ENCODE data around the gene SSTR4. TPM values are rescaled to one million over a fixed set of nuclear protein-coding genes. Genes with fewer than 3 reads are reported as not detected.

The SSTR4 gene
- total RNA-seq, 1 experiment from 2014 or later, result not detected

DNA sequence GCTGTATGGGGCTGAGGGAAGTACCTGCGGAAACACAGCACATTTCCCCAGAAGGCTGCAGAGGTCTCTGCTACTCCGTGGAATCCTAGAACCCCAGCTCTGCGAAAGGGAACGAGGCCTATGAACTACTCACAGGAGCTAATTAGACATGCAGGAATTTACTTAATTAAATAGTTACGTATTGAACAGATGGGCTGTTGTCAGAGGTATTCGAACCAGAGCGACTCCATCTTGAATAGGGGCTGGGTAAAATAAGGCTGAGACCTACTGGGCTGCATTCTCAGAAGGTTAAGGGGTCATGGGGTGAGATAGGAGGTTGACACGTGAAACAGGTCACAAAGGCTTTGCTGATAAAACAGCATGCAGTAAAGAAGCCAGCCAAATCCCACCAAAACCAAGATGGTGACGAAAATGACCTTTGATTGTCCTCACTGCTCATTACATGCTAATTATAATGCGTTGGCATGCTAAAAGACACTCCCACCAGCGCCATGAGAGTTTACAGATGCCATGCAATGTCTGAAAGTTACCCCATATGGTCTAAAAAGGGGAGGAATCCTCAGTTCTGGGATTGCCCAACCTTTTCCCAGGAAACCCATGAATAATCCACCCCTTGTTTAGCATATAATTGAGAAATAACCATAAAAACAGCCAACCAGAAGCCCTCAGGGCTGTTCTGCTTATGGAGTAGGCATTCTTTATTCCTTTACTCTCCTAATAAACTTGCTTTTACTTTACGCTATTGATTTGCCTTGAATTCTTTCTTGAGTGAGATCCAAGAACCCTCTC is 14.7 kb upstream of the SSTR4 start:
- Histone ChIP-seq H3K36me3 (ENCODE audit: control insufficient read depth, insufficient read depth, low read length) (no peaks in the 10 kb centered on the region), H3K9me3 (ENCODE audit: control insufficient read depth, insufficient read depth, low read depth, low read length) (no peaks in the 10 kb centered on the region), H3K27me3 (ENCODE audit: control insufficient read depth, insufficient read depth, low read length) (0 out of 2 replicates have a peak, but pooled peaks cover 2% of the 10 kb centered on the region), H3K4me1 (ENCODE audit: control insufficient read depth, insufficient read depth, low read length) (no peaks in the 10 kb centered on the region), H3K27ac (ENCODE audit: low read length) (no peak overlapping the region), H3K4me3 (ENCODE audit: low read depth in 2 of 2, low read length in 2 of 2) (no peak overlapping the region)
- DNase-seq (ENCODE audit: low read depth, low spot score) (no peak), ATAC-seq (no peak)
- in situ Hi-C loops (cut with HindIII; ENCODE audit: low pct_unique_long_range_greater_than_20kb, low sequenced_read_pairs) (no loop called here), intact Hi-C loops (cut with micrococcal nuclease; ENCODE audit: unreplicated experiment) (no loop called here)
- ChIA-PET POLR2A (no interaction called here), CTCF (no interaction called here)
- TF ChIP-seq, protein P1, sequence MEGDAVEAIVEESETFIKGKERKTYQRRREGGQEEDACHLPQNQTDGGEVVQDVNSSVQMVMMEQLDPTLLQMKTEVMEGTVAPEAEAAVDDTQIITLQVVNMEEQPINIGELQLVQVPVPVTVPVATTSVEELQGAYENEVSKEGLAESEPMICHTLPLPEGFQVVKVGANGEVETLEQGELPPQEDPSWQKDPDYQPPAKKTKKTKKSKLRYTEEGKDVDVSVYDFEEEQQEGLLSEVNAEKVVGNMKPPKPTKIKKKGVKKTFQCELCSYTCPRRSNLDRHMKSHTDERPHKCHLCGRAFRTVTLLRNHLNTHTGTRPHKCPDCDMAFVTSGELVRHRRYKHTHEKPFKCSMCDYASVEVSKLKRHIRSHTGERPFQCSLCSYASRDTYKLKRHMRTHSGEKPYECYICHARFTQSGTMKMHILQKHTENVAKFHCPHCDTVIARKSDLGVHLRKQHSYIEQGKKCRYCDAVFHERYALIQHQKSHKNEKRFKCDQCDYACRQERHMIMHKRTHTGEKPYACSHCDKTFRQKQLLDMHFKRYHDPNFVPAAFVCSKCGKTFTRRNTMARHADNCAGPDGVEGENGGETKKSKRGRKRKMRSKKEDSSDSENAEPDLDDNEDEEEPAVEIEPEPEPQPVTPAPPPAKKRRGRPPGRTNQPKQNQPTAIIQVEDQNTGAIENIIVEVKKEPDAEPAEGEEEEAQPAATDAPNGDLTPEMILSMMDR (IDR thresholded peaks at IDR 0.05), result no peak
- TF ChIP-seq POLR2AphosphoS5 (IDR thresholded peaks at IDR 0.05; ENCODE audit: low read depth, low read length), result no peak
- TF ChIP-seq, protein P2, sequence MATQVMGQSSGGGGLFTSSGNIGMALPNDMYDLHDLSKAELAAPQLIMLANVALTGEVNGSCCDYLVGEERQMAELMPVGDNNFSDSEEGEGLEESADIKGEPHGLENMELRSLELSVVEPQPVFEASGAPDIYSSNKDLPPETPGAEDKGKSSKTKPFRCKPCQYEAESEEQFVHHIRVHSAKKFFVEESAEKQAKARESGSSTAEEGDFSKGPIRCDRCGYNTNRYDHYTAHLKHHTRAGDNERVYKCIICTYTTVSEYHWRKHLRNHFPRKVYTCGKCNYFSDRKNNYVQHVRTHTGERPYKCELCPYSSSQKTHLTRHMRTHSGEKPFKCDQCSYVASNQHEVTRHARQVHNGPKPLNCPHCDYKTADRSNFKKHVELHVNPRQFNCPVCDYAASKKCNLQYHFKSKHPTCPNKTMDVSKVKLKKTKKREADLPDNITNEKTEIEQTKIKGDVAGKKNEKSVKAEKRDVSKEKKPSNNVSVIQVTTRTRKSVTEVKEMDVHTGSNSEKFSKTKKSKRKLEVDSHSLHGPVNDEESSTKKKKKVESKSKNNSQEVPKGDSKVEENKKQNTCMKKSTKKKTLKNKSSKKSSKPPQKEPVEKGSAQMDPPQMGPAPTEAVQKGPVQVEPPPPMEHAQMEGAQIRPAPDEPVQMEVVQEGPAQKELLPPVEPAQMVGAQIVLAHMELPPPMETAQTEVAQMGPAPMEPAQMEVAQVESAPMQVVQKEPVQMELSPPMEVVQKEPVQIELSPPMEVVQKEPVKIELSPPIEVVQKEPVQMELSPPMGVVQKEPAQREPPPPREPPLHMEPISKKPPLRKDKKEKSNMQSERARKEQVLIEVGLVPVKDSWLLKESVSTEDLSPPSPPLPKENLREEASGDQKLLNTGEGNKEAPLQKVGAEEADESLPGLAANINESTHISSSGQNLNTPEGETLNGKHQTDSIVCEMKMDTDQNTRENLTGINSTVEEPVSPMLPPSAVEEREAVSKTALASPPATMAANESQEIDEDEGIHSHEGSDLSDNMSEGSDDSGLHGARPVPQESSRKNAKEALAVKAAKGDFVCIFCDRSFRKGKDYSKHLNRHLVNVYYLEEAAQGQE (IDR thresholded peaks at IDR 0.05; ENCODE audit: insufficient read depth in 1 of 2, low read depth in 2 of 2, low read length in 1 of 2), result no peak
- TF ChIP-seq SIN3A (IDR thresholded peaks at IDR 0.05; ENCODE audit: borderline replicate concordance, insufficient read depth, low read depth, low read length), result no peak
- TF ChIP-seq TCF7L2 (IDR thresholded peaks at IDR 0.05; ENCODE audit: low read depth, low read length), result no peak
- BruUV-seq (replicated peaks), result no TSS peak

DNA sequence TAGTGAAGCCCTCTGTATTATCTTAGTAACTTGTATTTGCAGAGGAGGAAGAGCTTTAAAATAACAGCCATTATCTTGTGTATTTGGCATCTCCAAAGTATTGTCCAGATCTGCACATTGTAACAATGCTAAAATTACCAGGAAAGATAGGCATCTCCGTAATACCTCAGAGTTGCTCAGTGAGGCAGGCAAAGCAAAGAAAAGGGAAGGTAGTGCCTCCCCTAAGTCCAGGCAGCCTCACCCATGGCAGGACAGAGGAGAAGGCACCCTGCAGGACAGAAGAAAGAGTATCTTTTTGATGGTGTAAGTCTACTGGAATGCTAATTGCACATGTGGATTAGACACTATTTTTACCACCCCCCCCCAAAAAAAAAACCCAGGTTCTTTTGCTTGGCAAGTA is 13.6 kb upstream of the SSTR4 start:
- Histone ChIP-seq H3K4me1 (ENCODE audit: control insufficient read depth, insufficient read depth, low read length) (no peaks in the 10 kb centered on the region), H3K27ac (ENCODE audit: low read length) (no peak overlapping the region), H3K9me3 (ENCODE audit: control insufficient read depth, insufficient read depth, low read depth, low read length) (no peaks in the 10 kb centered on the region), H3K27me3 (ENCODE audit: control insufficient read depth, insufficient read depth, low read length) (0 out of 2 replicates have a peak, but pooled peaks cover 2% of the 10 kb centered on the region), H3K36me3 (ENCODE audit: control insufficient read depth, insufficient read depth, low read length) (no peaks in the 10 kb centered on the region), H3K4me3 (ENCODE audit: low read depth in 2 of 2, low read length in 2 of 2) (no peak overlapping the region)
- intact Hi-C loops (cut with micrococcal nuclease; ENCODE audit: unreplicated experiment), result no loop called here
- ChIA-PET POLR2A (no interaction called here), CTCF (no interaction called here)
- BruUV-seq (replicated peaks), result no TSS peak
- DNase-seq (ENCODE audit: low read depth, low spot score) (no peak), ATAC-seq (no peak)
- in situ Hi-C loops (cut with HindIII; ENCODE audit: low pct_unique_long_range_greater_than_20kb, low sequenced_read_pairs), result no loop called here
- TF ChIP-seq, protein P1 (IDR thresholded peaks at IDR 0.05), result no peak
- TF ChIP-seq TCF7L2 (IDR thresholded peaks at IDR 0.05; ENCODE audit: low read depth, low read length) (no peak), SIN3A (IDR thresholded peaks at IDR 0.05; ENCODE audit: borderline replicate concordance, insufficient read depth, low read depth, low read length) (no peak)
- TF ChIP-seq, protein P2 (IDR thresholded peaks at IDR 0.05; ENCODE audit: insufficient read depth in 1 of 2, low read depth in 2 of 2, low read length in 1 of 2), result no peak

Measured in Panc1 (cell line).